ENCODE measurements around the gene AKIRIN2. TPM values are rescaled to one million over a fixed set of nuclear protein-coding genes. Genes with fewer than 3 reads are reported as not detected.

AKIRIN2 gene
- 27.7 to 40.6 TPM (median 36.8 TPM) in 5 replicates for total RNA-seq (2022; extraction: Qiagen RNA extraction; ENCODE audit: low read depth)

DNA sequence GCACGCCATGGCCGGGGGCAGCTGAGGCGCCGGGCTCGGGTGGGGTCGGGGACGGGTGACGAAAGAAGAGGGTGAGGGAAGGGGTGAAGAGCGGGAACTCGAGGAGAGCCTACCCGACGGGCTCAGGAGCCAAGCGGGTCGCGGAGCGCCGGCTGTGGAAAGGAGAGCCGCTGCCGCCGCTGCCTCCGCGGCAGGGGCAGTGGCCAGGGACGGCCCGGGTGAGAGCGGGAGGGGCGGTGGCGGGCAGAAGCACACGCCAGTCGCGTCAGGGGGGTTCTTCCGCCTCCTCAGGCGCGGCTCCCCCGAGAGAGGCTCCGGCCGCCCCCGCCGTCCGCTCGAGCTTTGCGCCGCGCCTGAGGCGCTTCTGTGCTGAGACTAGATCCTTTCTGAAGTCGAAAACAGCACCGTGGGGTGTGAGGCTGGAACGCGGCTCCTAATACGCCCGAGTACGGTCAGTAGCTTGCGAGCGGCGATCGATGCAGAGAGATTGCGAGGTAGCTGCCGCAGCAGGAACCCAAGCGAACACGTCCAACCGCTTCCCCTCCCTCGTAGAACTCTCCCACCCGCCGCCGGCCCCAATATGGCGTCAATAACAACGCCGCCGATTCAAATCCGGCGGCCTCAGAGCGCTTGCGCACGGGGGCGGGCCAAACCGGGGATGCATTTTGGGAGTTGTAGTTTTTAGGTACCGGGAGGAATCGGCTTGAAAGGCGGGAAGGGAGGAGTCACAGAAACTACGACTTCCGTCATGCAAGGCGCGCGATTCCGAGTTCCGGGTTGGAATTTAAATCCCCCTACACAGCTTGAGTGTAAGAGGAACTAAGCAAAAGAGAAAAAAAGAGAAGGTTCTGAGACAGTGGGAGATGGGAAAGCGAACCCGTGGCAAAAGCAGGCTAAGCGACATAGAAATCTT is at the start of gene AKIRIN2:
Gene AKIRIN2 (minus strand): TSS at position 558 of the 913 bp plus-strand sequence. CDS start 549 bp downstream, at position 9.

Other genes with a start within 250 kb of the AKIRIN2 start
- gene SLC35A1, start 229.3 kb downstream of the AKIRIN2 start, total RNA-seq (2022; extraction: Qiagen RNA extraction; ENCODE audit: low read depth) = 7.3 to 10.5 TPM (median 10.2 TPM) in 5 replicates
- 18.2 to 25.7 TPM (median 20.2 TPM) in 5 replicates for gene RARS2, start 112.2 kb downstream of the AKIRIN2 start, total RNA-seq (2022; extraction: Qiagen RNA extraction; ENCODE audit: low read depth)
- gene ORC3, start 112.1 kb downstream of the AKIRIN2 start, total RNA-seq (2022; extraction: Qiagen RNA extraction; ENCODE audit: low read depth) = 13.9 to 22.5 TPM (median 16.1 TPM) in 5 replicates